GM19238 (cell line): ENCODE measurements around the gene CX3CR1.
"Not testable (repeated sequence)": the region's sequence is repeated elsewhere in the genome, so short reads cannot be mapped to it uniquely, and the experiment has no call there.

Experiments
- DNase-seq: peaks from one replicate; pipeline ENCODE4 v3.0.0; 2011; ENCODE audit warnings: low spot score; ENCODE audit not compliant: insufficient read length

CX3CR1 gene

GRCh38 chr3:39267631-39268548 is 11.9 kb downstream of the CX3CR1 start:
- DNase-seq = no peak

- no peak for DNase-seq
These were observed 15.8 kb downstream of the CX3CR1 start for GRCh38 chr3:39264053-39264452.

- no peak for DNase-seq
These were observed 16.3 kb downstream of the CX3CR1 start for GRCh38 chr3:39263576-39263975.

GRCh38 chr3:39262846-39263245 is 17.0 kb downstream of the CX3CR1 start:
- no peak for DNase-seq

GRCh38 chr3:39261726-39262125 is 18.1 kb downstream of the CX3CR1 start:
- DNase-seq = no peak

- peak; percentile 53 for DNase-seq
These were observed 18.9 kb downstream of the CX3CR1 start for GRCh38 chr3:39260957-39261356.

- DNase-seq = no peak
These were observed 19.5 kb downstream of the CX3CR1 start for GRCh38 chr3:39260318-39260717.

GRCh38 chr3:39255503-39256325 is 24.1 kb downstream of the CX3CR1 start:
- peak; percentile 67 for DNase-seq

GRCh38 chr3:39254806-39255449 is 24.9 kb downstream of the CX3CR1 start:
- no peak for DNase-seq

GRCh38 chr3:39251576-39251975 is 28.3 kb downstream of the CX3CR1 start:
- no peak for DNase-seq

- DNase-seq = no peak
These were observed 29.6 kb downstream of the CX3CR1 start for GRCh38 chr3:39250116-39250747.

GRCh38 chr3:39249453-39250115 is 30.3 kb downstream of the CX3CR1 start:
- DNase-seq = no peak

GRCh38 chr3:39241561-39241960 is 38.3 kb downstream of the CX3CR1 start:
- no peak for DNase-seq

GRCh38 chr3:39237027-39237426 is 42.8 kb downstream of the CX3CR1 start:
- DNase-seq = no peak

GRCh38 chr3:39234651-39235050 is 45.2 kb downstream of the CX3CR1 start:
- no peak for DNase-seq

GRCh38 chr3:39232859-39233258 is 47.0 kb downstream of the CX3CR1 start:
- DNase-seq = no peak

GRCh38 chr3:39230453-39230852 is 49.4 kb downstream of the CX3CR1 start:
- no peak for DNase-seq

GRCh38 chr3:39228496-39228895 is 51.3 kb downstream of the CX3CR1 start:
- DNase-seq = no peak

GRCh38 chr3:39227596-39227995 is 52.2 kb downstream of the CX3CR1 start:
- DNase-seq = not testable (repeated sequence)

- no peak for DNase-seq
These were observed 53.6 kb downstream of the CX3CR1 start for GRCh38 chr3:39226106-39226741.
